ENCODE measurements around the gene FANCE.

DNA sequence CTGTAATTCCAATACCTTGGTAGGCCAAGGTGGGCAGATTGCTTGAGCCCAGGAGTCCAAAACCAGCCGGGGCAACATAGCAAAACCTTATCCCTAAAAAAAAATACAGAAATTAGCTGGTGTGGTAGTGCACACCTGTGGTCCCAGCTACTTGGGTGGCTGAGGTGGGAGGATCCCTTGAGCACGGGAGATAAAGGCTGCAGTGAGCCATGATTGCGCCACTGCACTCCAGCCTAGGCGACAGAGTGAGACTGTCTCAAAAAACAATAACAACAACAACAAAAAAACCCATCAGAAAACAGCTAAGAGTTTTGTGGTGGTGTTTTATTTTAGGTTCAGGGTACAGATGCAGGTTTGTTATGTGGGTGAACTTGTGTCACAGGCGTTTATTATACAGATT, 42.9 kb upstream of the FANCE start:
- no peak for TF ChIP-seq CTCF (IDR thresholded peaks at IDR 0.05)
- TF ChIP-seq POLR2A (IDR thresholded peaks at IDR 0.05): no peak

All from body of pancreas (tissue), 4 donors.